GM21717 (cell line): Measurements from ENCODE around the gene BPGM.

Source experiments
- ATAC-seq: cut with Tn5 transposase; IDR thresholded peaks from one replicate; pipeline ENCODE4 v1.9.1; 2021; ENCODE audit warnings: mild to moderate bottlenecking, moderate library complexity; ENCODE audit not compliant: unreplicated experiment

Gene BPGM

DNA sequence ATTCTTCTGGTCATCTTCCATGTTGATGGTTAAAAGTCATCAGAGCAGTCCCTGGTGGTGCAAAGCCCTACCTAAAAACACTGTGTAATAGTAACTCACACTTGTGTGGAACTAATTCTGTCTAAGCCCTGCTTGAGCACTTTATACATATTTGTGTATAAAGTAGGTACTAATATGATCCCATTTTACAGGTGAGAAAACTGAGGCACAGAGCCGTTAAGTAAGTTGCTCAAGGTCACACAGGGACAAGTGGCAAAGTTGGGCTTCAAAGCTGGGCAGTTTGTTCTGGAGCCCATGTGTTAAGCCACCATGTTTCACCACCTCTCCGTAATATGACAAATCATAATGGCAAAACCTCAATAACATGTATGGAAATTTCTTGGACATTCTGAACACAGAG lies 48.1 kb downstream of the BPGM start:
- ATAC-seq = no peak

- ATAC-seq = no peak
Observed at GRCh38 chr7:134695321-134695860, 48.7 kb downstream of the BPGM start.

DNA sequence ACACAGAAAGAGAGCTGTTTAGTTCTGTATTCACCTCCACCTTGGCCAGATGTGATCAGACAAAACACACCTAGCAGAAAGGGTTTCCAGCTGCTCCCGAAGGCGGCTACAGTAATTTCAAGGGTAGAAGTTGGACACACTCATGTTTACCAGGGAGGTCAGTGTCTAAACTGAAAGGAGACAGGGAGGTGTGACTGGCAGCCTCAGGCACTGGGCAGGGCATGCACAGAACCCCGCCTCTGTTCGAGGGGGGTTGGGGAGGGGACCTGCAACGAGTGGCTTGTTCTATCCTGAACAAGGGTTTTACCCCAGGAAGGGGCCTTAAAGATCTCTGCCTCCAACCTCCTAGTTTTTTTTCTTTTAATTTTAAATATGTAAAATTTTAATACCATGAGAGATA lies 49.6 kb downstream of the BPGM start:
- no peak for ATAC-seq

DNA sequence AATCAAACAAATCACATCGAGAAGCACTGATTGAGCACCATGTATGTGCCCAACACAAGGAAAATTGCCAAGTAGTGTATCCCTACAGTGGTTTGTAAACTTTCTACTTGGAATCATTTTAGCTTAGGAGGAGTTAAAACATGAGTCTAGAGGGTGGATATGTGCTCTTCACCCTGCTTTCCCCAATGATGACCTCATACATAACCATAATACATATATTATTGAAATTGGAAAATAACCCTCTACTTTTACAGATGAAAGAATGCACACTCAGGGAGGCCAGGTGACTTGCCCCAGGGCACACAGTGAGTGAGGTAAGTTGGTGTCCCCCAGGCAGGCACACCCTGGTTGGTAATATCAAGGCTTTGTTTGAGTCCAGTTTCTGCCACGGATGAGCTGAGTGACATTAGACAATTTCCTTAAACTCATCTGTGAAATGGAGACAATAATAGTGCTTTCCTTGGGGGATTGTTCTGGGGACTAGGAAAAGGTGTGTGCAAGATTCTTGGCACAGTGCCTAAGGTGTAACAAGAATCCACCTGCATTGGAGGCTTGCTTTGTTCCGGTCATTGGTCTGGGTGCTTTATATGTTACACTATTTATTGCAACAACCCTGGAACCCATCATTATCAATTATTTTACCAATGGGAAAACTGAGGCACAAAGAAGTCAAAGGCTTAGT lies 50.7 kb downstream of the BPGM start:
- ATAC-seq = no peak

DNA sequence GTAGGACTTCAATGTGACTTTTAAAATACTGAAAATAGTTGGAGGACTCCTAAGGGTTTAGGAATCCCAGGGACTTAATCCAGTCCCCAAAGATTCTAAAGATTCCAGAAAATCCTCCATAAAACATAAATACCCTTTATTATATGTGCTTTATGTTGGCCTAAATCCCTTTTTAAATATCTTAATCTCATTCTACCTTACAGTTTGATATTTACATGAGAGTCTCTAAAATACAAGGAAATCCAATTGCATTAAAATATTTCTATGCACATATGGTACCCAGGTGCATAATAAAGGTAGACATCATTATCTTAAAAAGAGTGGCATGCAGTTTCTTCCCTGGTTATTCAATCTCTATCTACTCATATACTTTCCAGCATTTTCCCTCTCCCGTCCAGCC lies 51.8 kb downstream of the BPGM start:
- no peak for ATAC-seq

GRCh38 chr7:134699021-134699818 lies 52.6 kb downstream of the BPGM start:
- no peak for ATAC-seq

DNA sequence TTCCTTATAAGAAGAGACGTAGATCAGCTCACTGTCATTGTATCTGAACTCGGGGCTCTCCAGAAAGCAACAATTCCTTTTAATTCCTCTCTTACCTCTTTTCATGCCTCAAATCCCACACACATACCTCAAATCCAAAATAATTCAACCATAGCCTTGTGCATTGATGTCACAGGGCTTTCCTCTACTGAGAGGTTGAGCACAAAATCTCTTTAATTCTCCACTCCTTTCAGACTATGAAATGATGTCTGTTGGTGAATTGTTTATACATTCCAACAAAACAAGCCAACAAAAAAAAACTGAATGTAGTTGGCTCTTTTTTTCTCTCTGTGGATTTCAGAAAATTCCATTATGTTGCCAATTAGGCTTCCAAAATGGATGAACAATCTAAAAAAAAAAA lies 53.2 kb downstream of the BPGM start:
- ATAC-seq = no peak

DNA sequence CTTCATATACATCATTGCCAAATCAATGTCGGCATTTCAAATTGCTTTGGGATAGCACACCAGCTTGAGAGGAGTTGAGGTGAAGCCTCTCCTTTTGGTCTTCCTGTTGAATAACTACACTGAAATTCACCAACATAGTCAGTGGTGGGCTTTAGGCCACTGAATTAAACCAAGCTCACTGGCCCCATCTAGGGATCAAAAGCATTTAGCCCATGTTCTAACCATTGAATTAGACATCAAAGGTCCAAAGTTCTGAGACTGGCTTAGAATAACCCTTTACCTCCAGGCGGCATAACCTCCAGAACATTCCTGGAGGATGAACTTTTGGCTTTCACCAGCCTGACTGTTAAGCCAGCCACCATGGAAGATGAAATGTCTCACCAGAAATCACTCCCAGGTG lies 54.6 kb downstream of the BPGM start:
- no peak for ATAC-seq

- ATAC-seq = no peak
Observed at GRCh38 chr7:134702366-134703240, 56.0 kb downstream of the BPGM start.

DNA sequence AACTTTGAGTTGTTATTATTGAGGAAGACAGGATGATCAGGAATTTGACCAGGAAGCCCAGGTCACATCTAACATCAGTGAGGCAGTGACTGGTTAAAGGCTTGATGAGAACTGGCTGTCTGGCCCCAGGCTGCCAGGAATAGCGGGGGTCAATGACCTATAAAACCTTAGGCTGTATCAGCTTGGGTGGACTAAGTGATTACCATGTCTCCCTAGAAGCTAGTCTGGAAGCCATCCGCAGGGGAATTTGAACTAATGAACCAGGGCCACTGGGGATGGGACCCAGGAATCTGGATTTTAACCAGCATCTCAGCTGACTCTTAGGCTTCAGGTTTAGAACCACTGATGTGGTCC lies 56.6 kb downstream of the BPGM start:
- no peak for ATAC-seq

DNA sequence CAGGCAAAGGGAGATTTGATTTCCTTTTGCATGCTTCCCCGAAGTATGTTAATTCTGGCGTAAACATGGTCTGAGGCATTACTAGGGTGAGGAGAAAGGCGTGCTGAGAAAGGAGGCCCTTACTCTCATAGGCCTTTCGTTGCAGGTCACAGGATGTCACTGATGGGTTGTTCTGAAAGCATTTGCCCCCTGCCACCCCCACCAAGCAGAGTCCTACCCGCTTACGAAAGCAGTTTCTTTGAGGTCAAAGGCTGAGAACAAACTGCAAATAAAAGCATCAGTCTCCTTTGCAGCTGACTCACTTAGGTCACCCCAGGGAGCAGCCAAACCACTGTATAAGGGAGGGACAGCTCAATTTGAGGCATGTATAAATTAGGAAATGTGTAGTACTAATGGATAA lies 57.1 kb downstream of the BPGM start:
- no peak for ATAC-seq

GRCh38 chr7:134704827-134705226 lies 58.2 kb downstream of the BPGM start:
- no peak for ATAC-seq

DNA sequence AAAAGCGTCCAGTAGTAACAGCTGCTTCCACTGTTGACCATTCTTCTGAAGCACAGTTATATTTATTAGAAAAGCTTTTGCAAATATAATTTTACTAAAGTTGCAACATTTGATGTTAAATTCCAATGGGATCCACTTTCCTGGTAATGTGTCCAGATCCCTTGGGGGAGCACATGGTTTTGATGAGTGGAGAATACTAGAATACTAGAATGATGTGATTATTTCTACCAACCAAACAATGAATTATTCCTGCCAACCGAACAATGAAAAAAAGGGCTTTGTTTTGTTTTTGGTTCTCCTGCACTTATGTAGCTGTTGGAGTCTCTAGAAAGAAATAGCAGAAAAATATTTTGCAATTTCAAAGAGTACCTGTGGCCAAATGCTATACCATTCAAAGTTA lies 59.1 kb downstream of the BPGM start:
- ATAC-seq = no peak

DNA sequence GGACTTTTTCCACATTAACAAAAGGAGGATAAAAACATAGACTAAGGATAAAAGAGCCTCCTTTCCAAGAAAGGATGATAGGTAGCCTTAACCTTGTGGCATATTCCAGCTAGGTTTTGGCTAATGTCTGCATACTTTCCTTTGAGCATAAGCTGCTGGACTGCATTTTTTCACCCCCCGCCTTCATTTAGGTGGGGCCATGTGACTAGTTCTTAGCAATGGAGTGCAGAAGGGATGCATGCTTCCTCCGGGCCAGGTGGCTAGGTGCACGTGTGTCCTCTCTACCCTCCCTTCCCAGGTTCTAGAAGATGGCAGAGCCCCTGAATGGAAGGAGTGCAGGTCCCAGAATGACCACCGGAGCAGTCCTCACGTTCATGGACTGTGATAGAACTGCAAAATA lies 59.8 kb downstream of the BPGM start:
- ATAC-seq = no peak

DNA sequence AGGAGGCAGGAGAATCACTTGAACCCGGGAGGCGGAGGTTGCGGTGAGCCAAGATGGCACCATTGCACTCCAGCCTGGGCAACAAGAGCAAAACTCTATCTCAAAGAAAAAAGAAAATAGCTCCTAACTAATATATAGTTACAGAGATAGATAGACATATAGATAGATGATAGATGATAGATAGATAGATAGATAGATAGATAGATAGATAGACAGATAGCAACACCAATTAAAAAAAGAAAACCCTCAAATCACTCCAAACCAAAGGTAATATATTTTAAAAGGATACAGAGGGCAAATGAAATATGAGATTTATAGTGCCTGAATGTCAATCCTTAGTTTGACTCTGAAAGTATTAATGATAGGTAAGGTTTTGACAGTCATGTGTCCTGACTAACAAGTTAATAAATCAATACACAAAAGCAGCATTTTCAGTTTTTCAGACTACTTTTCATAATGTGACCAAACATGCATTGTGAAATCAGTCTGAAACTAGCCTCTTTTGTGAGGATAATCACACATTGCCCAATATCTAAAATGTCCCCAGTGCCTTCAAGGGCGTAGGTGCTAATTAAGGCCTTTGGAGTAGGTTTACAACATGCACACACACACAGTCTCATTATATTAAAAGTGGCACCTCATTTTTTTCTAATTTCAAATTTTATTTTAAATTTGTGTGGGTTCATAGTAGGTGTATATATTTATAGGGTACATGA lies 61.2 kb downstream of the BPGM start:
- no peak for ATAC-seq

DNA sequence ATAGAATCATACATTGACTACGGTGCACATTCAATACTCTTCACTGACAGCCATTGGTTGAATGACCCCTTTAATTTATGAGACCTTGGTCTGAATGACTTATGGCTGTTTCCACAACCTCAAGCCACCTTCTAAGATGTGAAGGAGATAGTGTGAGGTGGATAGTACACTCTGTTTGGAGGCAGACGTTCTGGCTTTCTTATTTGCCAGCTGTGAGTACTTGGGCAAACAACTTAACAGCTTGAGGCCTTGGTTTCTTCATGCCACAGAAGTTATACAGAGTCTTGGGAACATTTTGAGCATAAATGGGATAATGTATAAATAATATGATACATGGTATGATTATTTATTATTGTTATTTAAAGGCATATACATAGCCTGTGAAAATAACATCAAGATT lies 62.0 kb downstream of the BPGM start:
- no peak for ATAC-seq

GRCh38 chr7:134709197-134709596 lies 62.5 kb downstream of the BPGM start:
- ATAC-seq = no peak

GRCh38 chr7:134710511-134710853 lies 63.8 kb downstream of the BPGM start:
- ATAC-seq = no peak

GRCh38 chr7:134710854-134711624 lies 64.4 kb downstream of the BPGM start:
- no peak for ATAC-seq

DNA sequence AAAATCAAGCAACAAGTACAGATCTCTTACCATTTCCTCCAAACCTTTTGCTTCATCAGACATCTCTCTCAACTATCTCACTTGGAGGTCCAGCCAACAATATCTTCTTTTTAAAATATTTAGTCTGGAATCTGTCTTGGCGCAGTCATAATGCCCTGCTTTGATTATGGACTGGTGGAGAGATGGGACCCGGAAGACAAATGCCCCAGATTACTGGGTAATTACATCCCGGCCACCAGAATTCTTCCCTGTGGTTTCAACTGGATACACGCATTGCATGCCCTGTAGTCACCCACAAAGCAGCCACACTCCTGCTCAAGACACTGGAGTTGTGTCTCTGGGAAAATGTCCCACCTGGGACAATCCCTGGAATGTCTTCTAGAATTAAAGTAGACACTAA lies 65.5 kb downstream of the BPGM start:
- no peak for ATAC-seq
